ENCODE measurements around the gene ATG7. TPM values are rescaled to one million over a fixed set of nuclear protein-coding genes. Genes with fewer than 3 reads are reported as not detected.
A peak's percentile ranks its signal among the peaks of the same experiment; 100 is the strongest.

The ATG7 gene
- total and polyA plus RNA-seq, 9 donors, result 10.2 to 54.5 (median 37.4) TPM

DNA sequence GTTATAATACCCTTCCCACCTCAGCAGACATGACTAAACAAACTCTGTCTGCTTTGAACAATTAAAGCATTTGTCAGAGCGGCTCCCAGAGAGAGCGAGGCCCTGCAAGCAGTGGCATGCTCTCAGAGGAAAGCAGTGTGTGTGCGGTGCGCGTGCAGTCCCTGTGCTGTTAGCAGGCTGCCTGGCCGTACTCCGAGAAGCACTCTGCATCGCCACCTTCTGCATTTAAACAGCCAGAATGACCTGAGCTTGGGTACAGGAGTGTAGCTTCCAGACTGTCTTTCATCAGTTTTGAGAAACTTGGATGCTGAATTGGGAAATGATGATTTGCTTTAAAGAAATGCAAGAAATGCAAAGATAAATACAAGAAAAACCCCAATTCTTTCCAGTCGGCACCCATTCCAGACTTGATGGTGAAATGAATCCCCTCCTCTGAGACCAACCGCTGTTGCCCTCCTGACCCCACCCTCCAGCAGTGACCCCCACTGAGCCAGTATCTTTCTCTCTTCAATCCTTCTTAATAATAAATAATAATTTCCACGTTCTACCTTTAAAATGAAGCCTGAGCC lies 258.0 kb downstream of the ATG7 start:
- DNase-seq, result peak; percentile 65 to 76 (median 76)
- peak overlapping the region in 1 of 2 donors; percentile 71 for H3K27ac ChIP-seq
- TF ChIP-seq POLR2A (IDR thresholded peaks at IDR 0.05), result no peak
- TF ChIP-seq EP300 (IDR thresholded peaks at IDR 0.05), result no peak
- TF ChIP-seq, protein P1, sequence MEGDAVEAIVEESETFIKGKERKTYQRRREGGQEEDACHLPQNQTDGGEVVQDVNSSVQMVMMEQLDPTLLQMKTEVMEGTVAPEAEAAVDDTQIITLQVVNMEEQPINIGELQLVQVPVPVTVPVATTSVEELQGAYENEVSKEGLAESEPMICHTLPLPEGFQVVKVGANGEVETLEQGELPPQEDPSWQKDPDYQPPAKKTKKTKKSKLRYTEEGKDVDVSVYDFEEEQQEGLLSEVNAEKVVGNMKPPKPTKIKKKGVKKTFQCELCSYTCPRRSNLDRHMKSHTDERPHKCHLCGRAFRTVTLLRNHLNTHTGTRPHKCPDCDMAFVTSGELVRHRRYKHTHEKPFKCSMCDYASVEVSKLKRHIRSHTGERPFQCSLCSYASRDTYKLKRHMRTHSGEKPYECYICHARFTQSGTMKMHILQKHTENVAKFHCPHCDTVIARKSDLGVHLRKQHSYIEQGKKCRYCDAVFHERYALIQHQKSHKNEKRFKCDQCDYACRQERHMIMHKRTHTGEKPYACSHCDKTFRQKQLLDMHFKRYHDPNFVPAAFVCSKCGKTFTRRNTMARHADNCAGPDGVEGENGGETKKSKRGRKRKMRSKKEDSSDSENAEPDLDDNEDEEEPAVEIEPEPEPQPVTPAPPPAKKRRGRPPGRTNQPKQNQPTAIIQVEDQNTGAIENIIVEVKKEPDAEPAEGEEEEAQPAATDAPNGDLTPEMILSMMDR (IDR thresholded peaks at IDR 0.05), result no peak
- H3K9me3 ChIP-seq, result no peaks in the 10 kb centered on the region
- WGBS, 3 donors, result 11 to 23% (median 14%) methylated on average over 11 of the region's 11 CpGs
- no peaks in the 10 kb centered on the region for H3K36me3 ChIP-seq
- H3K27me3 ChIP-seq, result no peaks in the 10 kb centered on the region
- peaks cover 25% of the 10 kb centered on the region for H3K4me1 ChIP-seq (ENCODE audit: insufficient read depth)
- no peak overlapping the region for H3K4me3 ChIP-seq
- intact Hi-C loops (cut with DNase I), result no loop called here

DNA sequence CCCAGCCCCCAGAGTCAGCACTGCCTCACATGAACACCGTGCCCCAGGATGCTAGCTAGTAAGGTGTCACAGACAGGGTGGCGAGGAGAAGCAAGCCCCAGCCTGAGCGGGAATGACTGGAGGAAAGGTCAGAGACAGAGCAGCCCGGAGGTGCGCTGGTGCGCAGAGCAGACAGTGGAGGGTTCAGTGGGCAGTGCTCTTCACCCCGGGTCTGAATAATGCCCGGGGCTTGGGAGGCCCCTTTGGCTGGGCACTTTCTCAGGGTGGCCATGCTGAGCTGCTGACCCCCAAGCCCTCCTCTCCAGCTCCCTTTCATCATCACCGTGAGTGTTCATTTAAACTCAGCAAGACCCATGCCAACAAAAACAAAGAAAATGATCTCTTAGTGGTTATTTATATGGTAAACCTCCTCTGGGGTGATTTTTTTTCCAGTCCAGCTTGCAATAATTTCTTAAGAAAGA lies 260.8 kb downstream of the ATG7 start:
- DNase-seq, result peak in 3 of 5 donors; percentile 34 to 48 (median 40)
- no peak for TF ChIP-seq POLR2A (IDR thresholded peaks at IDR 0.05)
- no peak for TF ChIP-seq EP300 (IDR thresholded peaks at IDR 0.05)
- TF ChIP-seq, protein P1 (IDR thresholded peaks at IDR 0.05), result no peak
- H3K9me3 ChIP-seq, result no peaks in the 10 kb centered on the region
- no peaks in the 10 kb centered on the region for H3K36me3 ChIP-seq
- intact Hi-C loops (cut with DNase I), result no loop called here
- H3K4me3 ChIP-seq, result no peak overlapping the region
- H3K4me1 ChIP-seq (ENCODE audit: insufficient read depth), result peaks cover 25% of the 10 kb centered on the region
- peak overlapping the region; percentile 36 to 73 for H3K27ac ChIP-seq
- no peaks in the 10 kb centered on the region for H3K27me3 ChIP-seq
- 20 to 54% (median 25%) methylated on average over 9 of the region's 9 CpGs for WGBS, 3 donors

DNA sequence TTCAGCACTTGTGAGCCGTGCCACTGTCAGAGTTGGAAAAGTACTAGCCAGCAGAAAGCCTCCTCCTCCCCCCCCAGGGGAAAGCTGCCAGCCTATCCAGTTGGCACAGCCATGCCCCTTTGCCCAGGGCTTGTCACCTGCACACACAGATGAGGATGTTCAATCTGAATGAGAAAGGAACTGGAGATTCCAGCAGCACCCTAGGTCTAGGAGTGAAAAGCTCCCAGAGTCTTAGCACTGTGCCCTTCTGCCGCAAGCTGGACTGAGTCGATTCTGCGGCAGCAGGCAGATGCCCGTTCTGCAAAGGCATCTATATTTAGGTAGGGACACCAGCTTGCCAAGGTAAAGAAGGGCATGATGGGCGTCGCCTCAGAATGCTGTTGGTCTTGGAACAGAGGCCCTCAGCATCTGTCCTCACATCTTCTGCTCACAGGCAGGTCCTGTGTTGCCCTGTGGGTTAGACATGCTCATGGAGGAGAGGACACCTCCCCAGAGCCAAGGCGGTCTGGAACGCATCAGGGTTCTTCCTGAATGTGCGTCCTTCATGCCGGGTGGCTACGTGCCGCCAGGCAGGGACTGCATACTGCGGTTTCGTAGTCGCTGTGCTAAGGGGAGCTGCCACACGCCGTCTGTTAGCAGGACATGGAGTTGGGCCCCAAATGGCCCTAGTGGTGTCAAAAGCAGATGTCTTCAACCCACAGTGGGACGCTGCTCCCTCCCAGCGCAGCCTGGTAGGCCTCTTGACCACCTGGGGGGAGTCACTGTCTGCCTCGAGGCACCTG lies 262.0 kb downstream of the ATG7 start:
- Histone ChIP-seq H3K4me3 (no peak overlapping the region), H3K27ac (peak overlapping the region in 1 of 2 donors; percentile 73), H3K9me3 (no peaks in the 10 kb centered on the region), H3K27me3 (no peaks in the 10 kb centered on the region), H3K4me1 (ENCODE audit: insufficient read depth) (peaks cover 25% of the 10 kb centered on the region), H3K36me3 (no peaks in the 10 kb centered on the region)
- WGBS, 3 donors, result 81 to 88% (median 83%) methylated on average over 21 of the region's 21 CpGs
- intact Hi-C loops (cut with DNase I), result no loop called here
- DNase-seq, result peak in 3 of 5 donors; percentile 28 to 51 (median 49)
- TF ChIP-seq EP300 (IDR thresholded peaks at IDR 0.05) (no peak), POLR2A (IDR thresholded peaks at IDR 0.05) (no peak)
- TF ChIP-seq, protein P1 (IDR thresholded peaks at IDR 0.05), result no peak

DNA sequence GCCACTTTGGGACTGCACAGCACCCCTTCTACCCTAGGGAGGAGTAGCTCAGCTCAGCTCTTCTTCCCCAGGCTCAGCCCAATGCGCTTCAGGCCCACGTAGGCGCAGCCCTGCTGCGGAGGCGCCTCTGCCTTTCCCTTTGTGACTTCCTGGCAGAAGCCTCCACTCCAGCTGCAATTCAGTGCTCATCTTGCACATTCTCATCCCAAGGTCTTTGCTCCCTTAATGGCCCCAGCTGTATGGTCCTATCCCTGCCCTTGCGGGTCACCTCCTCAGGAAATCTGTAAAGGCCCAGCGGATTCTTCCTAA lies 262.6 kb downstream of the ATG7 start:
- Histone ChIP-seq H3K9me3 (no peaks in the 10 kb centered on the region), H3K4me3 (no peak overlapping the region), H3K36me3 (no peaks in the 10 kb centered on the region), H3K27ac (peak overlapping the region in 1 of 2 donors; percentile 73), H3K27me3 (no peaks in the 10 kb centered on the region), H3K4me1 (ENCODE audit: insufficient read depth) (peaks cover 23% of the 10 kb centered on the region)
- TF ChIP-seq POLR2A (IDR thresholded peaks at IDR 0.05) (no peak), EP300 (IDR thresholded peaks at IDR 0.05) (no peak)
- TF ChIP-seq, protein P1 (IDR thresholded peaks at IDR 0.05), result no peak
- intact Hi-C loops (cut with DNase I), result no loop called here
- WGBS, 3 donors, result 93 to 96% (median 96%) methylated on average over 7 of the region's 7 CpGs
- no peak for DNase-seq
